ENCODE data around the gene NPPA.

The NPPA gene

DNA sequence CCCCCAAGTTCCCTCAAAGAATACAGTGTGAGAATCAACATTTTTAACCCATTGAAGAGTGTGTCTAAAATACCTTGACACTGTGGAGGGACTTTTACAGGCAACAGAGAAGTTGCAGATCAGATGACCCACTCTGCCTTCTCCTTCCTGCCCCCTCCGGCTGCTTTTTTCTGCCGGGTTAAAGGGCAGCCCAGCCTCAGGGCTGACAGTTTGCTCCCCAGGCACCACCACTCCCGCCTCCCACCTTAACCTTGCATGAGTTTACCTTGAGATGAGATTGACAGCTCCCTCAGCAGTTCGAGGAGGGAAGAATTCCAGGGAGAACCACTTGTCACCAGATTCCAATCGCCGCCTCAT is 45.0 kb downstream of the NPPA start:
- DNase-seq (ENCODE audit: low read depth in 2 of 2) = peak in 1 of 2 donors; percentile 31
- peak; percentile 17 for TF ChIP-seq CTCF (IDR thresholded peaks at IDR 0.05; ENCODE audit: low read depth, low read length)
- H3K4me3 ChIP-seq (replicated peaks in 1 of 2; ENCODE audit: low read depth in 2 of 2, low read length in 2 of 2) = peak overlapping the region; percentile 73 to 82

DNA sequence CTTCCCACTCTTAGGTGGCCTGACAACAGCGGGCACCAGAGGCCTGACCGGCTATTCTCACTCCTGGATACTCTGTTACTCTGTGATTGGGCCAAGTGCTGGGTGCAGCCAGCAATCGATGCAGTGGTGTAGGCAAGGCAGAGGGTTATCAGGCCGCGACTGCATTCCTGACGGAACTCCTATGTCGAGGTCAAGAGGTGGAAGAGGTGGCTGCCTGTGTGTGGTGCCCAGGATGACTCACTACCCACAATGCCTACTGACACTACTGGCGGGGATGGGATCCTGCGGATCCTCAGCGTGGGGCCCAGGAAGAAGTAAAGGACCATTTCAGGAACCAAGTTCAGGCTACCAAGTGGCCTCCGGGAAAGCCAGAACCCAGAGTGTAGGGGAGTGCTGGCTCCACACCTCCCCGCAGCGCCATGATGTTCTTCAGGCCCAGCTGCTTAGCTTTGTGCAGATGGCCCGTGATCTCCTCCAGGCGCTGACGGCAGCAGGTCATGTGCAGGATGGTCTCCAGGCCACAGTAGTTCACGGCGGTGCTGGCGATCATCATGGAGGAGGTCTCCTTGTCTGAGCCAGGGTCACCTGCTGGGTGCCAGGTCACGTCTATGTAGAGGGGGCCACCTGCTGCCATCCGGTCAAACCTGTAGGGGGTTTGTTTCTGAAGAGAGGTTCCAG is 46.7 kb downstream of the NPPA start:
- no peak for TF ChIP-seq CTCF (IDR thresholded peaks at IDR 0.05; ENCODE audit: low read depth, low read length)
- DNase-seq (ENCODE audit: low read depth in 2 of 2) = no peak
- peak overlapping the region in 1 of 2 donors; percentile 73 for H3K4me3 ChIP-seq (replicated peaks in 1 of 2; ENCODE audit: low read depth in 2 of 2, low read length in 2 of 2)

GRCh38 chr1:11800391-11800755 is 47.2 kb downstream of the NPPA start:
- H3K4me3 ChIP-seq (replicated peaks in 1 of 2; ENCODE audit: low read depth in 2 of 2, low read length in 2 of 2) = no peak overlapping the region
- DNase-seq (ENCODE audit: low read depth in 2 of 2) = no peak
- no peak for TF ChIP-seq CTCF (IDR thresholded peaks at IDR 0.05; ENCODE audit: low read depth, low read length)

- no peak overlapping the region for H3K4me3 ChIP-seq (replicated peaks in 1 of 2; ENCODE audit: low read depth in 2 of 2, low read length in 2 of 2)
- DNase-seq (ENCODE audit: low read depth in 2 of 2) = no peak
- no peak for TF ChIP-seq CTCF (IDR thresholded peaks at IDR 0.05; ENCODE audit: low read depth, low read length)
Observed at GRCh38 chr1:11799896-11800295, 47.7 kb downstream of the NPPA start.

GRCh38 chr1:11799099-11799498 is 48.5 kb downstream of the NPPA start:
- no peak for DNase-seq (ENCODE audit: low read depth in 2 of 2)
- no peak overlapping the region for H3K4me3 ChIP-seq (replicated peaks in 1 of 2; ENCODE audit: low read depth in 2 of 2, low read length in 2 of 2)
- TF ChIP-seq CTCF (IDR thresholded peaks at IDR 0.05; ENCODE audit: low read depth, low read length) = no peak

- no peak overlapping the region for H3K4me3 ChIP-seq (replicated peaks in 1 of 2; ENCODE audit: low read depth in 2 of 2, low read length in 2 of 2)
- TF ChIP-seq CTCF (IDR thresholded peaks at IDR 0.05; ENCODE audit: low read depth, low read length) = no peak
- DNase-seq (ENCODE audit: low read depth in 2 of 2) = peak; percentile 87 to 97
Observed at GRCh38 chr1:11797525-11798216, 49.9 kb downstream of the NPPA start.

Measured in cardiac fibroblast (primary cell).